ENCODE data around the gene ULK4. TPM values are rescaled to one million over a fixed set of nuclear protein-coding genes. Genes with fewer than 3 reads are reported as not detected.

The ULK4 gene
- total RNA-seq, 1 experiment from 2014 or later = 6.3 TPM

DNA sequence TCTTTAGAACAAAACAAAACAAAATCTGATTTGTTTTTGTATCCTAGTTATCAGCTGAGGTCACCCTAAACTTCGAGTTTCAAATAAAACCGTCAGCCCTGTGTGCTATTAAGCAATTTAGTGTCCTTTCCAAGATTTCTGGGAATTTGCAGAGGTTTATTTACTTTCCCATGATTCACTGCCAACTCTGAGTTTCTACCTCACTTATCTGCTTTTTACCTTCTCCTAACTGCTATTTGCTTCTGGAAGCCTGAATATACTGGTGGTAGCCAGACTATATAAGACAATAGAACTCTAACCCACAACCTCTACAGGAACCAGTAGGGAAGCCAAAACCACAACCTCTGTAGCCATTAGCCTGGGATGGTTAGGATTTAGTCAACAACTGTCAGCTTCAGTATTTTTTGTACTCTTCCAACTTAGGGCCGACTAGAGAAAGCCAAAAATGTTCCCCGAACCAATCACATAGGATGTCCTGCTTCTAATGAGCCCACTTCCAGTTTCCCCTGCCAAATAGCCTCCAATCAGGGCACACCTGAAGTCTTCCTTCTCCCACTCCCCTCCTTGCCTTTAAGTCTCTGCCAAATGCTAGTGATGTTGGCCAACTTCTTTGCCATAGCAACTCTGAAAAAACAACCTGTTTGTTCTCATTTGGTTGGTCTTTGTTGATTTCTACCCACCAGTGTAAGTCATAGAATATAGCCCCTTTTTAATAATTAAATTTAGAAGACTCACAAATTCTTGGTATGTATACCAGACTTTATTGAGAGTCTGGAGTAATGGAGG, 273.1 kb downstream of the ULK4 start (continued):
- TF ChIP-seq, protein P1, sequence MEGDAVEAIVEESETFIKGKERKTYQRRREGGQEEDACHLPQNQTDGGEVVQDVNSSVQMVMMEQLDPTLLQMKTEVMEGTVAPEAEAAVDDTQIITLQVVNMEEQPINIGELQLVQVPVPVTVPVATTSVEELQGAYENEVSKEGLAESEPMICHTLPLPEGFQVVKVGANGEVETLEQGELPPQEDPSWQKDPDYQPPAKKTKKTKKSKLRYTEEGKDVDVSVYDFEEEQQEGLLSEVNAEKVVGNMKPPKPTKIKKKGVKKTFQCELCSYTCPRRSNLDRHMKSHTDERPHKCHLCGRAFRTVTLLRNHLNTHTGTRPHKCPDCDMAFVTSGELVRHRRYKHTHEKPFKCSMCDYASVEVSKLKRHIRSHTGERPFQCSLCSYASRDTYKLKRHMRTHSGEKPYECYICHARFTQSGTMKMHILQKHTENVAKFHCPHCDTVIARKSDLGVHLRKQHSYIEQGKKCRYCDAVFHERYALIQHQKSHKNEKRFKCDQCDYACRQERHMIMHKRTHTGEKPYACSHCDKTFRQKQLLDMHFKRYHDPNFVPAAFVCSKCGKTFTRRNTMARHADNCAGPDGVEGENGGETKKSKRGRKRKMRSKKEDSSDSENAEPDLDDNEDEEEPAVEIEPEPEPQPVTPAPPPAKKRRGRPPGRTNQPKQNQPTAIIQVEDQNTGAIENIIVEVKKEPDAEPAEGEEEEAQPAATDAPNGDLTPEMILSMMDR (IDR thresholded peaks at IDR 0.05 in 2 of 3, conservative IDR thresholded peaks at IDR 0.05 in 1 of 3; ENCODE audit: borderline replicate concordance in 1 of 3, insufficient read depth in 1 of 3, low read depth in 2 of 3, low read length in 2 of 3) = no peak
- TF ChIP-seq CEBPB (IDR thresholded peaks at IDR 0.05; ENCODE audit: low read depth) (no peak), SP1 (IDR thresholded peaks at IDR 0.05; ENCODE audit: low read depth) (no peak)
- TF ChIP-seq, protein P2, sequence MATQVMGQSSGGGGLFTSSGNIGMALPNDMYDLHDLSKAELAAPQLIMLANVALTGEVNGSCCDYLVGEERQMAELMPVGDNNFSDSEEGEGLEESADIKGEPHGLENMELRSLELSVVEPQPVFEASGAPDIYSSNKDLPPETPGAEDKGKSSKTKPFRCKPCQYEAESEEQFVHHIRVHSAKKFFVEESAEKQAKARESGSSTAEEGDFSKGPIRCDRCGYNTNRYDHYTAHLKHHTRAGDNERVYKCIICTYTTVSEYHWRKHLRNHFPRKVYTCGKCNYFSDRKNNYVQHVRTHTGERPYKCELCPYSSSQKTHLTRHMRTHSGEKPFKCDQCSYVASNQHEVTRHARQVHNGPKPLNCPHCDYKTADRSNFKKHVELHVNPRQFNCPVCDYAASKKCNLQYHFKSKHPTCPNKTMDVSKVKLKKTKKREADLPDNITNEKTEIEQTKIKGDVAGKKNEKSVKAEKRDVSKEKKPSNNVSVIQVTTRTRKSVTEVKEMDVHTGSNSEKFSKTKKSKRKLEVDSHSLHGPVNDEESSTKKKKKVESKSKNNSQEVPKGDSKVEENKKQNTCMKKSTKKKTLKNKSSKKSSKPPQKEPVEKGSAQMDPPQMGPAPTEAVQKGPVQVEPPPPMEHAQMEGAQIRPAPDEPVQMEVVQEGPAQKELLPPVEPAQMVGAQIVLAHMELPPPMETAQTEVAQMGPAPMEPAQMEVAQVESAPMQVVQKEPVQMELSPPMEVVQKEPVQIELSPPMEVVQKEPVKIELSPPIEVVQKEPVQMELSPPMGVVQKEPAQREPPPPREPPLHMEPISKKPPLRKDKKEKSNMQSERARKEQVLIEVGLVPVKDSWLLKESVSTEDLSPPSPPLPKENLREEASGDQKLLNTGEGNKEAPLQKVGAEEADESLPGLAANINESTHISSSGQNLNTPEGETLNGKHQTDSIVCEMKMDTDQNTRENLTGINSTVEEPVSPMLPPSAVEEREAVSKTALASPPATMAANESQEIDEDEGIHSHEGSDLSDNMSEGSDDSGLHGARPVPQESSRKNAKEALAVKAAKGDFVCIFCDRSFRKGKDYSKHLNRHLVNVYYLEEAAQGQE (IDR thresholded peaks at IDR 0.05; ENCODE audit: low read depth) = no peak

DNA sequence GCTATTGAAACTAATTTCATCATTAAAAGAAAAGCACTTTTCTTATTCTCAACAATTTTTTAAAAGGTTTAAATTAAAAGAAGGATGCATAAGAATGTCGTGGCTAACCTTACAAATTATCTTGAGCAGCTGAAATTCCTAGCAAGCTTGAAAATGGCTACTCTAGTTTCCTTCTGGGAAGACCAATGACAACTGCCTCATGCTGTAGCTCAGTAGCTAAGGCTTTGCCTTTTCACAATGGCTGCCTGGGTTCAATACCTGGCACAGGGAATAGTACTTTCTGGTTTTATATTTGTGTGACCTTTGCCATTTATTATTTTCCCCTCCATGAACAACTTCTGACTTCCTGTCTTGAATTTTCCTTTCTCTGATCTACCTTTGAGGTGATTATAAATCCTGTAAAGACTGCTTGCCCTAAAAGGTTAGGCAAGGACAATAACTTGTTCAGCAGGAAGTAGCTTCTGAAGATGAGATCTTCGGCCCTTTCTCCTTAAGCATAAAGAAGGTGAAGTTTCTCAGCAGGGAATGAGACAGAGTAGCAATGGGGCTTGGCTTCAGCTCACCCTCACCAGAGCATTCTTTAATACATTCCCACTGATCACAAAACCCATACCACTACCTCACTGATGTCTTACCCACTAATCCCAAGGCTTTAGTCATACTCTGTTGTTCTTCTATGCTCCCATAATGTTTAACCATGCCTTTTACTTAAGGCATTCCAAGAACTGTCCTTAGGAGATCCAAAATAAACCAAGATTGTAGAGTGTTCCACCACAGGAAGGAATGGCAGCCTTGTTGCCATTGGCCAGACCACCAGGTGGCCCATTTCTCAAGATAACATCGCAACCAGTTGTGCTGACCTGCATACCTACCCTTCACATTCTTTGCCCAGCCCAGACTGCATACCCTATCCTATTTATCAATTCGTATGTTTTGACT, 276.8 kb downstream of the ULK4 start:
- TF ChIP-seq, protein P3, sequence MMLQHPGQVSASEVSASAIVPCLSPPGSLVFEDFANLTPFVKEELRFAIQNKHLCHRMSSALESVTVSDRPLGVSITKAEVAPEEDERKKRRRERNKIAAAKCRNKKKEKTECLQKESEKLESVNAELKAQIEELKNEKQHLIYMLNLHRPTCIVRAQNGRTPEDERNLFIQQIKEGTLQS (IDR thresholded peaks at IDR 0.05) = 0 out of 2 replicates have a peak, but pooled peaks have one; percentile 10
- TF ChIP-seq SIN3A (IDR thresholded peaks at IDR 0.05; ENCODE audit: low read depth) (no peak), ZFX (IDR thresholded peaks at IDR 0.05) (no peak)
- Histone ChIP-seq H3K36me3 (ENCODE audit: control insufficient read depth in 1 of 2, insufficient read depth in 2 of 2, low read length in 2 of 2) (no peaks in the 10 kb centered on the region), H3K79me2 (ENCODE audit: insufficient read depth, low read length) (no peaks in the 10 kb centered on the region), H3K4me1 (ENCODE audit: control insufficient read depth in 1 of 2, insufficient read depth in 2 of 2, low read length in 2 of 2) (no peaks in the 10 kb centered on the region), H3K4me2 (ENCODE audit: low read length) (no peak overlapping the region), H3K9me3 (ENCODE audit: control insufficient read depth in 1 of 2, insufficient read depth in 1 of 2, low read depth in 1 of 2, low read length in 2 of 2) (no peaks in the 10 kb centered on the region), H3K9me2 (ENCODE audit: insufficient read depth) (no peaks in the 10 kb centered on the region), H3K9ac (ENCODE audit: low read length) (no peak overlapping the region), H2AFZ (ENCODE audit: low read depth, low read length, poor library complexity, severe bottlenecking) (no peak overlapping the region), H3K4me3 (replicated peaks in 1 of 2; ENCODE audit: low read depth in 1 of 2, low read length in 2 of 2) (no peak overlapping the region), H3K27me3 (ENCODE audit: insufficient read depth, low read length) (no peaks in the 10 kb centered on the region), H4K20me1 (ENCODE audit: insufficient read depth) (no peaks in the 10 kb centered on the region), H3K27ac (ENCODE audit: low read depth, low read length) (no peak overlapping the region)
- BruUV-seq (replicated peaks) = no TSS peak
- ChIA-PET CTCF (no interaction called here), POLR2A (no interaction called here), RAD21 (ENCODE audit: low non-redundant PET in 1 of 2, low total read pairs in 2 of 2, uncharacterized antibody in 2 of 2, unreplicated experiment in 2 of 2) (no interaction called here)
- ATAC-seq (no peak), DNase-seq (ENCODE audit: low read depth, low spot score) (no peak)
- intact Hi-C loops (cut with micrococcal nuclease) = no loop called here
